ENCODE measurements around the gene RALGDS. TPM values are rescaled to one million over a fixed set of nuclear protein-coding genes. Genes with fewer than 3 reads are reported as not detected.

The RALGDS gene
- total RNA-seq, 1 donor from 2014 or later = 39.9 TPM

DNA sequence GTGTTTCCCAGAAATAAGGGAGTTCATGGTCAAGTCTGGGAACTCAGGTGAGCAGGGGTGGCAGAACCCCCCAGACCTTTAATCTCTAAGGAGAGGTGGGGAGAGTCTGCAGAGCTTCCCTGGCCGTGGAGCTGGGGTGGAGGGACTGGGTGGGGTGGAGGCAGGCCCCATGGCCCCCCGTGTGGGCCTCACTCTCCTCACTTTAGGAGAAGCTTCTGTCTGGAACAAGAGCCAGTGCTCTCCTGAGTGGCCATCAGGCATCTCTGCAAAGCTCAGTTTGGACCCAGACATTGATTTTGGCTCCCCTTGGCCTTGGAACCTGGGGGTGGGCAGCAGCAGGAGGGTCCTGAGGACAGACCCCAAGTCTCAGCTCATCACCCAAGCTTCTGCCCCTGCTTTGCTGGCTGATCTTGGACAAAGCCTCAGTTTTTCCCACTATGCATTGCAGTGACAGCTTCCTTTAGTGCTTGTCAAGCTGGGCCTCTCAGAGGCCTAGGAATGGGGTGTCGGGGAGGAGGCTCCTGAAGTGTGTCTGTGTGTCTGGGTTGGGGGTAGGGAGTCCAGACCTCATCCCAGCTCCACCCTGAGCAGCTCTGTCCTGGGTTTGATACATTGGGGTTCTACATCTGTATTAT is 46.2 kb upstream of the RALGDS start:
- Histone ChIP-seq H3K4me3 (ENCODE audit: low read depth, low read length) (no peak overlapping the region), H3K36me3 (ENCODE audit: control insufficient read depth, insufficient read depth, low read length) (no peaks in the 10 kb centered on the region), H3K27me3 (ENCODE audit: control insufficient read depth, insufficient read depth, low read length) (peaks cover 16% of the 10 kb centered on the region)
- TF ChIP-seq, protein P1, sequence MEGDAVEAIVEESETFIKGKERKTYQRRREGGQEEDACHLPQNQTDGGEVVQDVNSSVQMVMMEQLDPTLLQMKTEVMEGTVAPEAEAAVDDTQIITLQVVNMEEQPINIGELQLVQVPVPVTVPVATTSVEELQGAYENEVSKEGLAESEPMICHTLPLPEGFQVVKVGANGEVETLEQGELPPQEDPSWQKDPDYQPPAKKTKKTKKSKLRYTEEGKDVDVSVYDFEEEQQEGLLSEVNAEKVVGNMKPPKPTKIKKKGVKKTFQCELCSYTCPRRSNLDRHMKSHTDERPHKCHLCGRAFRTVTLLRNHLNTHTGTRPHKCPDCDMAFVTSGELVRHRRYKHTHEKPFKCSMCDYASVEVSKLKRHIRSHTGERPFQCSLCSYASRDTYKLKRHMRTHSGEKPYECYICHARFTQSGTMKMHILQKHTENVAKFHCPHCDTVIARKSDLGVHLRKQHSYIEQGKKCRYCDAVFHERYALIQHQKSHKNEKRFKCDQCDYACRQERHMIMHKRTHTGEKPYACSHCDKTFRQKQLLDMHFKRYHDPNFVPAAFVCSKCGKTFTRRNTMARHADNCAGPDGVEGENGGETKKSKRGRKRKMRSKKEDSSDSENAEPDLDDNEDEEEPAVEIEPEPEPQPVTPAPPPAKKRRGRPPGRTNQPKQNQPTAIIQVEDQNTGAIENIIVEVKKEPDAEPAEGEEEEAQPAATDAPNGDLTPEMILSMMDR (IDR thresholded peaks at IDR 0.05; ENCODE audit: insufficient read depth, low read length, poor library complexity, severe bottlenecking) = no peak
- DNase-seq (ENCODE audit: low read depth) = no peak

DNA sequence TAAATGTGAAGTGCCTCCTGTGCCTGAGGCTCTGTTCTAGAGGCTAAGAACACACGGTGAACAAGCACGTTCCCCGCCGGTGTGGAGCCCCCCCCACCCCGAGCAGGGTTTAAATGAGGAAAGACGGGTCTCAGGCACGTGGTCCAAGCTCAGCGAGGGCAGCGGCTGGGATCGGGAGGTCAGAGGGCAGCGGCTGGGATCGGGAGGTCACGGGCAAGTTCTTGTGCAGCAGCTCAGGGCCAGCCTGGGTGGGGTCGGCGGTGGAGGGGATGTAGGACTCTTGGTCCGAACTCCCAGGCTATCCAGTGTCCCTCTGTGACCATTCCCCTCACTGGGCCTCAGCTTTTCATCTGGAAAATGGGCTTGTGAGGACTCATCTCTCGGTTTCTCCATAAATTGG is 45.4 kb upstream of the RALGDS start:
- TF ChIP-seq, protein P1 (IDR thresholded peaks at IDR 0.05; ENCODE audit: insufficient read depth, low read length, poor library complexity, severe bottlenecking) = no peak
- DNase-seq (ENCODE audit: low read depth) = no peak
- Histone ChIP-seq H3K4me3 (ENCODE audit: low read depth, low read length) (no peak overlapping the region), H3K27me3 (ENCODE audit: control insufficient read depth, insufficient read depth, low read length) (peaks cover 11% of the 10 kb centered on the region), H3K36me3 (ENCODE audit: control insufficient read depth, insufficient read depth, low read length) (no peaks in the 10 kb centered on the region)

DNA sequence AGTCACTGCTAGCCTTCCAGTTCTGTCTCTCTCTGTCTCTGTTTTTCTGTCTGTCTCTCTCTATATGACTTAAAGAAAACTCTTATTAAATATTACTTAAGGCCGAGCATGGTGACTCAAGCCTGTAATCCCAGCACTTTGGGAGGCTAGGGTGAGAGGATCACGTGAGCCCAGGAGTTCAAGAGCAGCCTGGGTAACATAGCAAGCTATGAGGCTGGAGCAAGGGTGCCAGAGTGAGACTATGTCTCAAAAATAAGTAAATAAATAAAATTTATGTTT is 44.4 kb upstream of the RALGDS start:
- no peak for DNase-seq (ENCODE audit: low read depth)

DNA sequence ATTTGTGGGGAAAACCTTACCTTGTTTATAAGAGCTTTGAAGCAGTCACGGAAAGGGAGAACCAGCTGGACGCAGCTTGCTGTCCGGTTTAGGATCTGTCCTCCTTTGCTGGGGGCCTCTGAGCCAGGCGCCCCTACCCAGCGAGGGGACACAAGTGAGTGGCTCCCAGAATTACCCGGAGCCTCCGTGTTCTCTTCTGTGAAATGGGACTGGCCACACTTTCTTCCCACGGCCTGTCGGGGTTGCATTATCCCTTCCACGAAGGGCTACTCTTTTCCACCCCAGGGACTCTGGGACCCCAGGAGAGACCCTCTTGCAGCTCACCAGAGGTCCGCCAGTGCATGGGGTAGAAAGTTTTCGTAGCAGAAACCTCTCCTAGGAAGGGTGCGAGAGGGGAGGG is 43.2 kb upstream of the RALGDS start:
- Histone ChIP-seq H3K27me3 (ENCODE audit: control insufficient read depth, insufficient read depth, low read length) (peaks cover 4% of the 10 kb centered on the region), H3K4me3 (ENCODE audit: low read depth, low read length) (peak overlapping the region; percentile 53), H3K36me3 (ENCODE audit: control insufficient read depth, insufficient read depth, low read length) (no peaks in the 10 kb centered on the region)
- TF ChIP-seq, protein P1 (IDR thresholded peaks at IDR 0.05; ENCODE audit: insufficient read depth, low read length, poor library complexity, severe bottlenecking) = no peak
- DNase-seq (ENCODE audit: low read depth) = no peak

More for the DNA sequence above, 44.4 kb upstream of the RALGDS start:
- TF ChIP-seq, protein P1 (IDR thresholded peaks at IDR 0.05; ENCODE audit: insufficient read depth, low read length, poor library complexity, severe bottlenecking) = no peak
- Histone ChIP-seq H3K36me3 (ENCODE audit: control insufficient read depth, insufficient read depth, low read length) (no peaks in the 10 kb centered on the region), H3K4me3 (ENCODE audit: low read depth, low read length) (no peak overlapping the region), H3K27me3 (ENCODE audit: control insufficient read depth, insufficient read depth, low read length) (peaks cover 4% of the 10 kb centered on the region)

DNA sequence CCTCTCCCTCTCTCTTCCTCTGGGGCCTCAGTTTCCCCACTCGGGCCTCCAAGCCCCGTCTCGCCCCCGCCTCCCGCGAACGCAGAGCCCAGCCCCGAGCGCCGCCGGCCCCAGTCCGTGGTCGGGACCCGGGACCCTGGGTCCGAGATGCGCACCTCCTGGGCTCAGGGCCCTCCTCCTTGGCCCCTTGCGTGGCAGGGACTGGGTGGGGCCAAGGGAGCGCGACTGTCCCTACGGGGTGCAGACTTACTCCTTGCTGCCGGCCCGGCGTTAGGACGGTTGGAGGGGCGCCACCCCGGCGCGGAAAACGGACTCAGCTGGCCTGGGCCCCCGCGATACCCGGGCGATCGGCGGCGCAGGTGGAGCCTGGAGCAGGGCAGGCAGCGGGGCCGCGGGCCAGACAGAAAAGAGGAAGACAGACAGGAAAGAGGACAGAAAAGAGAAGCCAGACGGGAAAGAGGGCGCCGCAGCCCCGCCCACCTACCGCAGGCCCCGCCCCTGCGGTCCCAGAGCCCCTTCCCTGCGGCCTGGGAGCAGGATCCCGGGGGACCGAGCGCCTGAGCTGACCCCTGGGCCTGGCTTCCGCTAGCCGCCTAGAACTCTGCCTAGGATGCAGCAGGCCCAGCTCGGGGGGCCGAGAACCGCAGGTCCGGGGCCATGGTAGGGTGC is 42.6 kb upstream of the RALGDS start, which contains the start of gene GBGT1:
GBGT1 (minus strand) TSS at position 411 of the 669 bp plus-strand sequence. CDS start 1,502 bp downstream, outside the sequence.
- Histone ChIP-seq H3K4me3 (ENCODE audit: low read depth, low read length) (peak within 1 kb of the TSS; percentile 53), H3K27me3 (ENCODE audit: control insufficient read depth, insufficient read depth, low read length) (peaks cover 4% of the 10 kb centered on the region), H3K36me3 (ENCODE audit: control insufficient read depth, insufficient read depth, low read length) (no peaks in the 10 kb centered on the region)
- DNase-seq (ENCODE audit: low read depth) = no peak
- TF ChIP-seq, protein P1 (IDR thresholded peaks at IDR 0.05; ENCODE audit: insufficient read depth, low read length, poor library complexity, severe bottlenecking) = no peak
